ENCODE measurements around the gene RXFP3. TPM values are rescaled to one million over a fixed set of nuclear protein-coding genes. Genes with fewer than 3 reads are reported as not detected.
A peak's percentile ranks its signal among the peaks of the same experiment; 100 is the strongest.
"Not testable (repeated sequence)": the region's sequence is repeated elsewhere in the genome, so short reads cannot be mapped to it uniquely, and the experiment has no call there.

Gene RXFP3
- total RNA-seq, 1 donor from 2014 or later: not detected

- peak; percentile 77 for DNase-seq (ENCODE audit: low read depth)
- TF ChIP-seq, protein P1, sequence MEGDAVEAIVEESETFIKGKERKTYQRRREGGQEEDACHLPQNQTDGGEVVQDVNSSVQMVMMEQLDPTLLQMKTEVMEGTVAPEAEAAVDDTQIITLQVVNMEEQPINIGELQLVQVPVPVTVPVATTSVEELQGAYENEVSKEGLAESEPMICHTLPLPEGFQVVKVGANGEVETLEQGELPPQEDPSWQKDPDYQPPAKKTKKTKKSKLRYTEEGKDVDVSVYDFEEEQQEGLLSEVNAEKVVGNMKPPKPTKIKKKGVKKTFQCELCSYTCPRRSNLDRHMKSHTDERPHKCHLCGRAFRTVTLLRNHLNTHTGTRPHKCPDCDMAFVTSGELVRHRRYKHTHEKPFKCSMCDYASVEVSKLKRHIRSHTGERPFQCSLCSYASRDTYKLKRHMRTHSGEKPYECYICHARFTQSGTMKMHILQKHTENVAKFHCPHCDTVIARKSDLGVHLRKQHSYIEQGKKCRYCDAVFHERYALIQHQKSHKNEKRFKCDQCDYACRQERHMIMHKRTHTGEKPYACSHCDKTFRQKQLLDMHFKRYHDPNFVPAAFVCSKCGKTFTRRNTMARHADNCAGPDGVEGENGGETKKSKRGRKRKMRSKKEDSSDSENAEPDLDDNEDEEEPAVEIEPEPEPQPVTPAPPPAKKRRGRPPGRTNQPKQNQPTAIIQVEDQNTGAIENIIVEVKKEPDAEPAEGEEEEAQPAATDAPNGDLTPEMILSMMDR (conservative IDR thresholded peaks at IDR 0.05; ENCODE audit: low read depth, low read length): no peak
- H3K4me3 ChIP-seq (ENCODE audit: low read depth, low read length): no peak overlapping the region
Measured at GRCh38 chr5:33892620-33893137, 43.5 kb upstream of the RXFP3 start.

DNA sequence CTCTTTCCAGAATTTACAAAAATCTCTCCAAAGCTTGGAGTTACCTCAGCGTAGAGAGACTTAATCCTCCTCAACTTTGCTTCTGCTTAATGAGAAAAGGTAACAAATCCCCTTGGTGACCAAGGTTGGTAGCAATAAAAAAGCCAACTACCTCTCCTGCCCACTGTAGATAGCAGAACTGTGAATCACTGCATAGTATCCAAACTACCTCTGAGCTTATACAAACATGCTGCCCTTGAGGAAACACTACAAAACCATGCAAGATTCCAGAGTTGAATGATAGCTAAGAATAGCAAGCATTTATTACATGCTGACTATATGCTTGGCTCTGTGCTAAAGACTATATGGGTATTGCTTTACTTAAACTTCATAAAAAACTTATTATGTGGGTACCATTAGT is 41.6 kb upstream of the RXFP3 start:
- TF ChIP-seq, protein P1 (conservative IDR thresholded peaks at IDR 0.05; ENCODE audit: low read depth, low read length): no peak
- peak; percentile 40 for DNase-seq (ENCODE audit: low read depth)
- H3K4me3 ChIP-seq (ENCODE audit: low read depth, low read length): no peak overlapping the region

GRCh38 chr5:33901156-33901555 is 35.0 kb upstream of the RXFP3 start:
- H3K4me3 ChIP-seq (ENCODE audit: low read depth, low read length): no peak overlapping the region
- TF ChIP-seq, protein P1 (conservative IDR thresholded peaks at IDR 0.05; ENCODE audit: low read depth, low read length): no peak
- no peak for DNase-seq (ENCODE audit: low read depth)

DNA sequence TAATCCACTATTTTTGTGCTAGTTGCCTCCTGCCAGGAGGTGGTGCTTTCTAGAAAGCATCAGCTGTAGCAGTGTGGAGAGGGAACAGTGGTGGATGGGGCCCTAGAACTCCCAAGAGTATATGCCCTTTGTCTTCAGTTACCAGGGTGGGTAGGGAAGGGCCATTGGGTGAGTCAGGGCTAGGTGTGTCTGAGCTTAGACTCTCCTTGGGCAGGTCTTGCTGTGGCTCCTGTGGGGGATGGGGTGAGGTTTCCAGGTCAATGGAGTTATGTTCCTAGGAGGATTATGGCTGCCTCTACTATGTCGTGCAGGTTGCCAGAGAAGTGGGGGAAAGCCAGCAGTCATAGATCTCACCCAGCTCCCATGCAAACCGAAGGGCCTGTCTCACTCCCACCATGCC is 33.1 kb upstream of the RXFP3 start:
- no peak overlapping the region for H3K4me3 ChIP-seq (ENCODE audit: low read depth, low read length)
- DNase-seq (ENCODE audit: low read depth): no peak
- TF ChIP-seq, protein P1 (conservative IDR thresholded peaks at IDR 0.05; ENCODE audit: low read depth, low read length): no peak

DNA sequence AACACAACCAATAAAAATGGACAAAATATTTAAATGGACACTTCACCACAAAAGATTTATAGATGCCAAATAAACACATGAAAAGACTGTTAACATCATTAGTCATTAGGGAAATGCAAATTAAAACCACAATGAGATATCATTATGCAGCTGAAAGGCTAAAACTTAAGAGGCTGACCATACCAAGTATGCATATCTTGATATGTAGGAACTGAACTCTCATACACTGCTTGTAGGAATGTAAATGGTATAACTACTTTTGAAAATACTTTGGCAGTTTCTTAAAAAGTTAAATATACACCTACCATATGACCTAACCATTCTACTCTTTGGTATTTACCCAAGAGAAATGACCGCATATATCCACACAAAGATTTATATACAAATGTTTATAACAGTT is 30.8 kb upstream of the RXFP3 start:
- TF ChIP-seq, protein P1 (conservative IDR thresholded peaks at IDR 0.05; ENCODE audit: low read depth, low read length): no peak
- H3K4me3 ChIP-seq (ENCODE audit: low read depth, low read length): no peak overlapping the region
- DNase-seq (ENCODE audit: low read depth): no peak

DNA sequence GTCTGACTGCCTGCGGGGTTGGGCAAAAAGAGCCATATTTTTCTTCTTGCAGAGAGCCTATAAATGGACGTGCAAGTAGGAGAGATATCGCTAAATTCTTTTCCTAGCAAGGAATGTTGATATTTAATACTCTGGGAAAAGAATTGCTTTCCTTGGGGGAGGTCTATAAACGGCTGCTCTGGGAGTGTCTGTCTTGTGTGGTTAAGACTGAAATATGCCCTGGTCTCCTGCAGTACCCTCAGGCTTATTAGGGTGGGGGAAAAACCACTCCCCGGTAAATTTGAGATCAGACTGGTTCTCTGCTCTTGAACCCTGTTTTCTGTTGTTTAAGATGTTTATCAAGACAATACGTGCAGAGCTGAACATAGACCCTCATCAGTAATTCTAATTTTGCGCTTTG is 29.9 kb upstream of the RXFP3 start:
- DNase-seq (ENCODE audit: low read depth); H3K4me3 ChIP-seq (ENCODE audit: low read depth, low read length): not testable (repeated sequence)

- not testable (repeated sequence) for H3K4me3 ChIP-seq (ENCODE audit: low read depth, low read length); DNase-seq (ENCODE audit: low read depth)
Measured at GRCh38 chr5:33914844-33915243, 21.3 kb upstream of the RXFP3 start.

GRCh38 chr5:33921002-33921401 is 15.2 kb upstream of the RXFP3 start:
- no peak overlapping the region for H3K4me3 ChIP-seq (ENCODE audit: low read depth, low read length)
- TF ChIP-seq, protein P1 (conservative IDR thresholded peaks at IDR 0.05; ENCODE audit: low read depth, low read length): no peak
- no peak for DNase-seq (ENCODE audit: low read depth)
